HG02884 (cell line): ENCODE results near the gene ZDHHC18.
A peak's percentile ranks its signal among the peaks of the same experiment; 100 is the strongest.
"Not testable (repeated sequence)": the region's sequence is repeated elsewhere in the genome, so short reads cannot be mapped to it uniquely, and the experiment has no call there.

ENCODE experiments used
- ATAC-seq: cut with Tn5 transposase; IDR thresholded peaks from one replicate; pipeline ENCODE4 v1.9.1; 2021; ENCODE audit warnings: mild to moderate bottlenecking, moderate library complexity; ENCODE audit not compliant: unreplicated experiment

The ZDHHC18 gene

DNA sequence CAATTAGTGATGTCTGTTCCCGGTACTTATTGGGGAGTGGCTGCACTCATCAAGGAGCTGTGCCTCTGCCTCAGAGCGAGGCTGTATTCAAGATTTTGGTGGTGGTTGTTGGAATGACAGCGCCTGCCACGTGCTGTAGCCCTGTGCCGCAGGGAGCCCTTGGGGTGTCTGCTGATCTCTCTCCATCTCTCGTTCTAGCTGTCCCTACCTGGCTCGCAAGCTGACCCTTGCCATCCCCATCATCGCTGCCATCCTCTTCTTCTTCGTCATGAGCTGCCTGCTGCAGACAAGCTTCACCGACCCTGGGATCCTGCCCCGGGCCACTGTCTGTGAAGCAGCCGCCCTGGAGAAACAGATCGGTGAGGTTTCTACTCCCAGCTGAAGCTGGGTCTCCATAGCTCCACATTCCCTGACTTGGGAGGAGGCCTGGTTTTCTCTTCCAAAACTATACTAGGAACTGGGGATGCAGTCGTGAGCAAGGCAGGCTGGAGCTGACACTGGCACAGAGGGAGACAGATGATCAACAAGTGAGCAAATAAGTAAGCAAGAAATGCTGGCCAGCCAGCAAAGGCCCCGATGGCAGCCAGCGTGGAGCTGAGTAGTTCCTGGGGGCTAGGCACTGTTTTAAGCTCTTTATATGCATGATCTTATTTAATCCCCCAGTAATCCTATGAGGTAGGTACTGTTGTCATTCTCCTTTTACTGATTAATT, 5.9 kb downstream of the ZDHHC18 start:
- no peak for ATAC-seq

DNA sequence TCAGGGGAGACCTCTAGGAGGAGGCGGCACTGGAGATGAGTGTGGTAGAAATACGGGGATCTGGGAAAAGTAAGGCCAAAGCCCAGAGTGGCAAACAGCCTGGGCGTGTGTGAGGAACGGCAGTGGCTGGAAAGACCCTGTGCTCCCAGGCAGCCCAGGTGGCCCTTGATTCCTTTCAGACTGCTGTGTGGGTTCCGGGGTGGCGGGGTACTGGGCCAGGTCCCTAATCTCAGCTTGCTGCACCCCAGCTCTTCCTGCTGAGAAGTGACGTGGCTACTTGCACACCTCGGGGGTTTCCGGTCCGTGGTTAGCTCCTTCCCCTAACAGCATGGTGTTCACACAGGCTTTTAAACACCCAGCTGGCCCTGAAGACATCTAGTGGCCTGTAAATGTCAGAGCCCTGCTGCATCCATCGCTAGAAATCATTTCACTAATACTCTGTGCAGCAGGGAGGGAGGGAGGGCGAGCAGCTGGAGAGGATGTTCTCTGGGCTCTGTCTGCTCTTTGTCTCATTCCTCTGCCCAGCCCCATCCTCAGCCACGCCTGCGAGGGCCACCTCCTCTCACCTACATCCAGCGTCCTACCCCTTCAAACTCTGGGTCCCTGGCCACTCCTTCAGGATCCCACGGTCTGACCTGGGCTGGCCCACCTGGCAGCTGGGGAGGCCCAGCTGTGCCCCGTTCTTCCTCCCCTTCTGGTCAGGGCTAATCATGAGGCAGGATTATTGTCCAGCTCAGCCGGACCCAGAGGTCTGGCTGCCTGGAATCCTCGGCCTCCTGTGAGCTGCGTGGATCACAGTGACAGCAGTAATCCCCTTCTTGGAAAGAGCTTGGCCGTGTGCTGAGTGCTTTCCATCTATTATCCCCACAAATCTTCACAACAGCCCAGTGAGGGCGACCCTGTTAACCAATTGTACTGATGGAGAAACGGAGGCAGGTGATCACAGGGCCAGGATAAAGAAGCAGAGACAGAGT, 7.2 kb downstream of the ZDHHC18 start:
- ATAC-seq, result peak; percentile 76

DNA sequence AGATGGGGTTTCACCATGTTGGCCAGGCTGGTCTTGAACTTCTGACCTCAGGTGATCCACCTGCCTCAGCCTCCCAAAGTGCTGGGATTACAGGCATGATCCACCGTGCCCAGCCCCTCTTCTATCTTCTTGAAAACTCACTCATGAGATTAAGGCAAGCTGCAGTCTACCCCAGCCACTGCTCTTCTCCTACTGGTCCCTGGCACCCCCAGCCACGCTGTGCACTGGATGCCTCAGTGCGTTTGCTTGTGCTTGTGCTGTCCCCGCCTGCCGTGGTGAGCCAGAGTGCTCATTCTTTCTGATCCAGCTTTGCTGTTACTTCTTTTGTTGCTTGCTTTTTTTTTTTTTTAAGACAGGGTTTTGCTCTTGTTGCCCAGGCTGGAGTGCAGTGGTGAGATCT, 11.2 kb downstream of the ZDHHC18 start:
- ATAC-seq, result not testable (repeated sequence)

DNA sequence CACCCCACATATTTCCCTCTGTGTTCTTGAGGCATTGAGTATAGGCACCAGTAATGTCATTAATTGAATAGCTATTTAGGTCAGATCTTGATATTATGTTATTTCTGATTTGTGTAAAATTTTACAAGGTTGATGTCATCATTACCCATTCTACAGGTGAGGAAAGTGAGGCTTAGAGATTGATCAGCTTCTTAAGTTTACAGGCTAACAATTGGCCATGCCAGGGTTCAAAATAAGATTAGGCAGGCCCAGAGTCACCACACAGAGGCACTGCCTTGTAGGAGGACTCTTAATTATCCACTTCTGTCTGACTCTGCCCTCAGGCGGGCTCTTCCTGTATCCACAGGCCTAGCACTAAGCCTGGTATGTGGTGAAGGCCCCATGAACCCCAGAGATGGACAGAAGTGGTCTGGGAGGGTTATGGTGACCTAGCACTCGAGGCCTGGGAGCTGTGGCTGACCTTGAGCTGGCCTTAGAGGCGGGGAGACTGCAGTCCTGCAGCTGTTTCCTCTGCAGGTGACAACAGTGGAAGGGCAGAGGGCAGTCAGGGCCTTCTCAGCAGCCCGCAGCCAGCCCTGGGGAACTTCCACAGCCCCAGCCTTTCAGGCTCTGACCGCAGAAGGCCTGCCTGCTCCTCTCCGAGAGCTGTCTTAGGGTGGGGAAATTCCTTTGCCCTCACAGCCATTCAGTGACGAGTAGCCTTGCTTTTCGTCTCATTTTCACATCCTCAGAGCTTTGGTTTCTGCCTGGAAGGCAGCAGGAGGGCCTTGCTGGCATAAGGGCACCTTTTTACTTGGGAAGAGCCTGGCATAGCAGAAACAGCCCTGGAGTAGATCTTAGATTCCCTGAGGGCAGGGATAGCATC, 12.2 kb downstream of the ZDHHC18 start:
- peak; percentile 82 for ATAC-seq

DNA sequence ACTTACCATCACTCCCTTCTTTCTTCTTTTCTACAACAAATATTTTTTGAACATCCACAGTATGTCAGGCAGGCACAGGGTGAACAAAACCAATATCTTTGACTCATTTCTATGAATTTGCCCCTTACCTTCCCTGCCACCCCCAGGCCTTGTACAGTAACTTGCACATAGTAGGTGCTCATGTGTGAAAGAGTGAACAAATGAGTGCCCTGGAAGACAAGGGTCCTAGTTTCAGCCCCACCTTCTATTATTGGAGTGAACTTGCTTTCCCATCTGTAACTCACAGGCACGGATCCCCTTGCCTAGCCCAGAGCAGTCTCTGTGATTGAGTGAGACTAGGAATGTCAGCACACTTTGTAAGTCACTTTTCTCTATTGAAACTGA, 12.8 kb downstream of the ZDHHC18 start:
- peak; percentile 14 for ATAC-seq

DNA sequence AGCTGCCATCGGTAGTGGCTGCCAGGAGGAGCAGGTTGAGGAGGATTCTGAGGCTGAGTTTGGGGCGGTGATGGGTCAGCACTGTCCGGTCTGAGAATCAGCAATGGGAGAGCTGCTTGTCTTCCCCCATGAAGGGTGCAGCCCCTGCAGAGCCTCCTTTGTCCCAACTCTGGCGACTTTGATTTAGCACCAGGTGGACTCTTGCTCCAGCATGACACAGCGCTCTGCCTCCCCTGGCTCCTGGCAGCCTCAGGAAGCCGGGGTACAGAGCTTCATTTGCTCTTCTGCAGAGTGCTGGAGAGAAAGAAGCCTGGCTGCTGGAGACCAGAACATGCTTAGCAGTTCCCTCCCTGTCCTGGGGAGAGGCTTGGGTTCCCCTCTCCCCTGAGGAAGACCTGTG, 13.3 kb downstream of the ZDHHC18 start:
- ATAC-seq, result no peak

DNA sequence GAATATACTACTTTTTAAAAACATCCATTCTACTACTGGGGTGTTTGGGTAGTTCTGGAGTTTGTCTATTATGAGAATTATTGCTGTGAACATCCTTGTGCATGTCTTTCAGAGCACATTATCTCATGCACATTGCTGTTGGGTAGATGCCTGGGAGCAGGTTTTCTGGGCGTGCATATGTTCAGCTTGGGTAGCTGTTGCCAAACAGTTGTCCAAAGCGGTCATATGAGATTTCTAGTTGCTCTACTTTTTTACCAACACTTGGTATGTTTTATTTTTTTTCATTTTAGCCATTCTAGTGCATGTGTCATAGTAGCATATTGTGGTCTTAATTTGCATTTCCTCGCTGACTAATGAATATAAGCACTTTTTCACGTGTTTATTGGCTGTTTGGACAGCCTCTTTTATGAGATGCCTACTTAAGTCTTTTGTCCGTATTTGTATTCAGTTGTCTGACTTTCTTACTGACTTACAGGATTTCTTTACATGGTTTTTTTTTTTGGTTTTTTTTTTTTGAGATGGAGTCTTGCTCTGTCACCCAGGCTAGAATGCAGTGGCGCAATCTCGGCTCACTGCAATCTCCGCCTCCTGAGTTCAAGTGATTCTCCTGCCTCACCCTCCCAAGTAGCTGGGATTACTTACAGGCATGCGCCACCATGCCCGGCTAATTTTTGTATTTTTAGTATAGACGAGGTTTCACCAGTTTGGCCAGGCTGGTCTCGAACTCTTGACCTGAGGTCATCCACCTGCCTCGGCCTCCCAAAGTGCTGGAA, 18.1 kb downstream of the ZDHHC18 start:
- ATAC-seq, result no peak

DNA sequence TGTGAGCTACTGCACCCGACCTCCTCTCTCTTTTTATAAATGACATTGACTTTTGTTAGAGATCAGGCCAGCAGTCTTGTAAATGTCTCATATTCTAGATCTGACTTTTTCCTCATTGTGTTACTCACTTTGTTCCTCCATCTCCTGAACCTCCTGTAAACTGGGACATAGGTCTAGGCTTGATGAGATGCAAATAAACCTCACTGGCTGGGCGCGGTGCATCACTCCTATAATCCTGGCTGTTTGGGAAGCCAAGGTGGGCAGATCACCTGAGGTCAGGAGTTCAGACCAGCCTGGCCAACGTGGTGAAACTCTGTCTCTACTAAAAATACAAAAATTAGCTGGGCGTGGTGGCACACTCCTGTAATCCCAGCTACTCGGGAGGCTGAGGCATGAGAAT, 21.3 kb downstream of the ZDHHC18 start:
- not testable (repeated sequence) for ATAC-seq

DNA sequence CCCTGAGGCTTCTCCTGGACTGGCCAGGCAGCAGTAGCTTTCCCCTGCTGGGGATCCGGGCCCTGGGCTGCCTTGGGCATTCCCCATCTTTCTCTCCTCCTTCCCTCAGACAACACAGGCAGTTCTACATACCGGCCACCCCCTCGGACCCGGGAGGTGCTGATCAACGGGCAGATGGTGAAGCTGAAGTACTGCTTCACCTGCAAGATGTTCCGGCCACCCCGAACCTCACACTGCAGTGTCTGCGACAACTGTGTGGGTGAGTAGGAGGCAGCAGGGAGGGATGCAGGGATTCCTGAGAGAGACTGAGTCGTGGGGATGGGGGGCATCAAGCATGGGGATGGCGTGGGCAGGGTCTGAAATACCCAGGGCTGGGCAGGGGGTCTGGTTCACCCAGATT, 22.0 kb downstream of the ZDHHC18 start:
- ATAC-seq, result no peak

DNA sequence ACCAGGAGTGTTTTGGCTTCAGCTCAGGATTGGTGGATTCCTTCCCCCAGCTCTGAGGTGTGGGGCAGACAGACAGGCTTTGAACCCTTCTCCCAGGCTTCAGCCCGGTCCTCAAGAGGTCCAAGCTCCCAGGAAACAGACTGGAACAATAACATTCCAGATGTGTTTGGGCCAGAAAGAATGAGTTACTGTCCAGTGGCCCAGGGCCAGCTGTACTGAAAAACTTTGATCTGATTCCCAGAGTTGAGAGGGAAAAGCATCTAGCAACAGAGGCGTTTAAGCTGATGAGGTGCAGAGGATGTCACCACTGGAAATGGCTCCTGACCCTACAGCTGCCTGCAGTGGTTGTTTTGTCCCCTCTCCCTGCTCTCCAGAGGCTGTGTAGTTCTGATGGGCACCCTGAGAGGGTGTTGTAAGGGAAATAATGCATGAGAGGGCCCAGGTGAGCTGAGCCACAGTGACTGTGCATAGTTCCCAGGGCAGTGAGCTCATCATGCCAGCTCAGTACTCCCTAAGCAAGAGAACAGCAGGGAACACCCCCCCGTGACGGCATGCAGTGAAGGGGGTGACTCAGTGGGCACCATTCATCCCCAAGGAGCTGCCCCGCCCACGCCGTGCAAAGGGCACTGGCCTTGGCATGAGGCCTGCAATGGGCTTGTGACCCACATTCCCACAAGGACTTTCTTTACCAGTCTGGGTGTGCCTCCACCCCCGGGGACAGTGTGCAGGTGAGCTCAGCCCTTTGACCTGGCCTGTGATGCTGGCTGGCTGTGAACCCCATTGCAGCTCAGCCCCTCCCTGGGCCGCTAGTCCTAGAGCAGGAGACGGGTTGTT, 22.7 kb downstream of the ZDHHC18 start:
- no peak for ATAC-seq

DNA sequence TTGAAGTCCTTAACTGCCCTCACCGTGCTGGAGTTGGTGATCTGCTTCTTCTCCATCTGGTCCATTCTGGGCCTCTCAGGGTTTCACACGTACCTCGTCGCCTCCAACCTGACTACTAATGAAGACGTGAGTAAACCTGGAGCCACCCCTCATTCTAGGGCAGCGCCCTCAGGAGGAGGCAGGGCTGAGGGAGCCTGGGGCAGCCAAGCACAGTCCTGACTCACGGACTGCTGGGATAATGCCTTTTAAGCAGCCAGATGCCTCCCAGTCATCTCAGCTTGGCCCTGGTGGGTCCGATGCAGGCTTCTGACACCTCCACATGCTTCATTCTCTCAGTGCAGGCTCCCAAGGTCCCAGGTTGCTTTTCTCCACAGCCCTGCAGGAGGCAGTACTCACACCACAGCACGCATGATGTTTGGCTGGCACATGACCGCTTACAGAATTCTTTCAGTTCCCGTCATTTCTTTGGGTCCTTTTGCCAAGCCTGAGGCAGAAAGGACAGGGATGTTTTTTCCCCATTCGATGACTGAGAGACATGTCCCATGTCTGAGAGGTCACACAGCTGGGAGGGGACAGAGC, 24.7 kb downstream of the ZDHHC18 start:
- ATAC-seq, result no peak

DNA sequence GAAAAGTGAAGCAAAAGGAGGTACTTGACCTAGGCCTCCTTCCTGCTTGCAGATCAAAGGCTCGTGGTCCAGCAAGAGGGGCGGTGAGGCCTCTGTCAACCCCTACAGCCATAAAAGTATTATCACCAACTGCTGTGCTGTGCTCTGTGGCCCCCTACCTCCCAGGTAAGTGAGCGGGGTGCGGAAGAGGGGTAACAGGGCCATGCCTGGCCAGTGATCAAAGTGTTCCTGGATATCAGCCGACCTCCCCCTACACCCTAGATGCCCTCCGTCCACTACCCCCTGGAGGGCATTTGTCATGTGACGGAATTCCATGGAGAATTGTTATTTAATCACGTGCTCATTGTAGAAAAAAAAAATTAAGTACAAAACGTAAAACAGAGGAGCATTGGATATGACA, 26.2 kb downstream of the ZDHHC18 start:
- ATAC-seq, result no peak

DNA sequence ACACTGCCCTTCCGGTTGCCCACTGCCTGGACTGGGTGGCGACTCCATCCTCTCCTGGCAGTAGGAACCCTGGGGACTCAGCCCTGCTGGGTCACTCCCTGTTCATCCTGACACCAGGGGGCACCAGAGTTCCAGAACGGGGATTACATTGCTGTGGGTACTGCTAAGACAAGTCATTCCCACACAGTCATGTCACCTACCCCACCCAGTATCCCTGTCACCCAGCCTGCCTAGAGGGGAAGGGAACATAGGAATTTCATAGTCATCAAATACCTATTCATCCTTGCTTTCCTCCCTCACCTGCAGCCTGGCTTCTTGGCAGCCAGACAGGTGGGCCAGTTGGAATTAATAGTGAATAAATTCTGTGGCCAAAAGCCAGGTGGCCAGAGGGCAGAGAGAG, 26.7 kb downstream of the ZDHHC18 start:
- no peak for ATAC-seq

DNA sequence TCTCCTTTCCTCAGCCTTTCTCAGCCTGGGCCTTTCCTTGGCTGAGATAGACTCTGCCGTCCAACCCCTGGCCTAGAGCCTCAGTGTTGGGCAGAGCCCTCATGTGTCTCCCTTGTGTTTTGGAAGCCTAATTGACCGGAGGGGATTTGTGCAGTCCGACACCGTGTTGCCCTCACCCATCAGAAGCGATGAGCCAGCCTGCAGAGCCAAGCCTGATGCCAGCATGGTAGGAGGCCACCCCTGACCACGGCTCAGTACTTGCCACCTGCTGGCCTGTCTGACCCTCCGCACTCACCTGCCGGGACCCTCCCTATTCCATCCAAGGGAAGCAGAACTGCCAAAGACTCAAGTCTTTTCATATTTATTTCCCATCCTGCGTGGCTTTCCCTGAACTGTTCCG, 27.1 kb downstream of the ZDHHC18 start:
- no peak for ATAC-seq

DNA sequence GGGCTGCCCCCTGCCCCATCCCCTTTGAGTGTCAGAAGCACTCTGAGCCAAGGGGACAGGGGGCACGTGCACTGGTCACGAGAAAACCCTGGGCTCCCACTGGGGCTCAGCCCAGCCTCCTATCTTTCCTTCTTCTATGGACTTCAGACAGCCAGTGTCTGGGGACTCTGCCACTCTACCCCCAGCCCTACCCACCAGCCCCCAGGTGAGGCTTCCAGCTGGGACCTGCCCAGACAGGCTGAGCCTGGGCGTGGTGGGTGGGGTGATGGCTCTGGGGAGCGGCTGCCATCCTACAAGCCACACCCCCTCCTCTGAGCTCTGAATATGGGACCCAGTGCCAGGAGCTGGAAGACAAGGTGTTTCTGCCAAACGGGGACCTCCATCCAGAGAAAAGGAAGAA, 28.4 kb downstream of the ZDHHC18 start:
- ATAC-seq, result no peak

DNA sequence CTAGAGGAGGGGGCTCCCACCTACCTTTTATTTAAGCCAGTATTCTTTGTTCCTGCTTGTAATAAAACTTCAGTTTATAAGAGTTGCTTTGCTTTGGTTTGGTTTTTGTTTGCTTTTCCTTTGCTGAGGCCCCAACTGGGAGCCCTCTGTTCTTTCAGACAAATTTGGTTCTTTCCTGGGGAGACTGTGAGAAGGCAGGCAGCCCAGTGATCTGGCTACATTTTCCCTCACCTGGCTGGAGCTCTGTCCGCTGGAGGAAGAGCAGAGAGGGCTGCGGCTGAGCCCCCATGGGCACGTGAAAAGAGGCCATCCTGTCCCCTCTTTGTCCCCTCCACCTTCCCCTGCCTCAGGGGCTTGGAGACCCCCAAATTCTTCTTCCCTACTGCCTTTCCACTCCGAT, 29.1 kb downstream of the ZDHHC18 start:
- ATAC-seq, result no peak

DNA sequence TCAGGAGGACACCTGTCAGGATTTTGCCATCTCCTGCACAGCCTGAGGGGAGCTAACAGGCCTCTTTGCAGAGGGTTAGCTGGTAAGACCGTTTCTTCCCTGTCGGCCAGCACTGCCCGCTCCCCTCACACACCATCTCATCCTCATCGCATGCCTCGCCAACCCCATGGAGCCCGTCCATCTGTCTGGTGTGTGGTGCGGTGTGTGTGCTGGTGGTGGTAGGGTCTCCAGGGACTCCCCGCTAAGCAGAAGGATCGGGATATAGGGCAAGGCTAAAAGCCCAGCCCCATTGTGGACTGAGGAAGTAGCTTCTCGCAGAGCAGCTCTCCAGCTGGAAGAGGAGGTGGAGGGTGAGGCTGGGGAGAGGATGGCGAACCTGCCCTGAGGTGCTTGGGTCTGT, 29.7 kb downstream of the ZDHHC18 start:
- ATAC-seq, result no peak

DNA sequence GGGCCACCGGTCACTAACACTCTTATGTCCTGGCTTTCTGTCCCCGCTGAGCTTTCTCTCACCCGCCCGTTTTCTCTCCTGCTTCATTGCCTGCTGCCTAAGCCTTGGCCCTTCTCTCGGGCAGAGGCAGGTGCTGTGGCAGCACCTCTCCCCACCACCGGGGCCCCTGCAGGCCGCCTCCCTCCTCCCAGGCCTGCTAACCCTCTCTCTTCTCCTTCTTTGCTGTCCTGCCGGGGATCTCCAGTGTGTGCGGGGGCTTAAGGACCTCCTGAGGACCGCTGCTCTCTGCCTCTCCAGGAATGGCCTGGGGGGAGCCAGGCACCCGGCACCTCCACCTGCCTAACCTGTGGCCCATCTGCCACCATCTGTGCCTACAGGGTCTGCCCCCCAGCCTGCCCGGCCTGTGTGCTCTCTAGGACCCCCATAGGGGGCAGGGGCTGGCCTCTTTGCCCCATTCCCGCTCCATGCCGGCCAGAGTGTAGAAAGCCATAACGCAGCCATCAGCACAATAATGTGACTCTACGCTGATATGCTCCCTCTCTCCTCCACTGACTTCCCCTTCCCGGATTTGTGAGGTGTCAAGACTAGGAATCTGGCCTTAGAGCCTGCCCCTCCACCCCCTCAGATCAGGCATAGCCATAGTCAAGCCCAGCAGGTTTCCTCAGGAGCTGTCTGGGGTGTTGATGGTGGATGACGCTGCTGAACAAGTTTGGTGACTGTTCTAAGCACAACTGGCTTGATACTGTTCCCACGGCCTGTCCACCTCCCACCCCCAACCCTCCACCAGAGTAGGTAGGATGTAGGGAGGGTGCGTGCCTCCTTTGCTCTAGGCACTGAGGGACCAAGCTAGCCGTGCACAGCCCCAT, 30.3 kb downstream of the ZDHHC18 start:
- ATAC-seq, result no peak
